GM18907 (cell line): ENCODE data around the gene GALNT16.
"Not testable (repeated sequence)": the region's sequence is repeated elsewhere in the genome, so short reads cannot be mapped to it uniquely, and the experiment has no call there.

Experiments
- ATAC-seq: cut with Tn5 transposase; IDR thresholded peaks from one replicate; pipeline ENCODE4 v1.9.1; 2021; ENCODE audit warnings: mild to moderate bottlenecking, moderate library complexity; ENCODE audit not compliant: unreplicated experiment

Gene GALNT16

GRCh38 chr14:69358233-69358963 lies 98.4 kb downstream of the GALNT16 start:
- ATAC-seq = no peak

GRCh38 chr14:69358966-69359365 lies 99.0 kb downstream of the GALNT16 start:
- no peak for ATAC-seq

GRCh38 chr14:69360438-69361108 lies 100.6 kb downstream of the GALNT16 start:
- ATAC-seq = no peak

- no peak for ATAC-seq
These were observed 103.1 kb downstream of the GALNT16 start for GRCh38 chr14:69363055-69363454.

- ATAC-seq = no peak
These were observed 104.0 kb downstream of the GALNT16 start for GRCh38 chr14:69363964-69364363.

GRCh38 chr14:69364378-69364777 lies 104.4 kb downstream of the GALNT16 start:
- ATAC-seq = no peak

- ATAC-seq = no peak
These were observed 106.1 kb downstream of the GALNT16 start for GRCh38 chr14:69366069-69366468.

GRCh38 chr14:69366761-69367160 lies 106.8 kb downstream of the GALNT16 start:
- no peak for ATAC-seq

GRCh38 chr14:69368381-69368780 lies 108.4 kb downstream of the GALNT16 start:
- ATAC-seq = no peak

- ATAC-seq = no peak
These were observed 110.1 kb downstream of the GALNT16 start for GRCh38 chr14:69370061-69370460.

- ATAC-seq = no peak
These were observed 112.2 kb downstream of the GALNT16 start for GRCh38 chr14:69372146-69372545.

- ATAC-seq = no peak
These were observed 113.1 kb downstream of the GALNT16 start for GRCh38 chr14:69373104-69373503.

- ATAC-seq = no peak
These were observed 114.3 kb downstream of the GALNT16 start for GRCh38 chr14:69374235-69374634.

- ATAC-seq = no peak
These were observed 115.2 kb downstream of the GALNT16 start for GRCh38 chr14:69375182-69375581.

GRCh38 chr14:69375722-69376121 lies 115.8 kb downstream of the GALNT16 start:
- ATAC-seq = no peak

- no peak for ATAC-seq
These were observed 116.5 kb downstream of the GALNT16 start for GRCh38 chr14:69376439-69376838.

GRCh38 chr14:69378274-69378673 lies 118.3 kb downstream of the GALNT16 start:
- no peak for ATAC-seq

- no peak for ATAC-seq
These were observed 127.4 kb downstream of the GALNT16 start for GRCh38 chr14:69387311-69387710.

- ATAC-seq = not testable (repeated sequence)
These were observed 131.4 kb downstream of the GALNT16 start for GRCh38 chr14:69391400-69391799.

- ATAC-seq = no peak
These were observed 132.5 kb downstream of the GALNT16 start for GRCh38 chr14:69392481-69392880.

- ATAC-seq = no peak
These were observed 136.0 kb downstream of the GALNT16 start for GRCh38 chr14:69395929-69396328.

- peak; percentile 89 for ATAC-seq
These were observed 138.3 kb downstream of the GALNT16 start, which contains the start of the genes ERH and SLC39A9 for GRCh38 chr14:69398053-69398817. Gene ERH (minus strand): TSS chr14:69398299. CDS start chr14:69398233, 66 bp downstream. Gene SLC39A9 (plus strand): TSS chr14:69398692. CDS start chr14:69399370, 678 bp downstream.
